Thoracic aorta (tissue), 2 donors: ENCODE data around the gene PHOX2A. TPM values are rescaled to one million over a fixed set of nuclear protein-coding genes. Genes with fewer than 3 reads are reported as not detected.

ENCODE experiments used
- ATAC-seq: fragments of 150-250 bp; one replicate; pipeline ENCODE4 v1.8.0; 2017; ENCODE audit warnings: low read depth; ENCODE audit not compliant: insufficient number of reproducible peaks, low FRiP score
- DNase-seq: peaks from one replicate; pipeline ENCODE4 v3.0.0-alpha.2; 2020; ENCODE audit warnings: low spot score
- H3K27ac ChIP-seq, 2 donors: fragments of 200-600 bp; sonication (generic); 1 replicate in 1 of 2; 2 replicates in 1 of 2; pipeline ENCODE4 v1.5.1; 2016; ENCODE audit warnings: mild to moderate bottlenecking in 2 of 2, moderate library complexity in 2 of 2
- H3K27me3 ChIP-seq: fragments of 200-600 bp; sonication (generic); replicated peaks from 2 replicates; pipeline ENCODE4 v1.6.0; 2016; ENCODE audit warnings: mild to moderate bottlenecking; ENCODE audit not compliant: insufficient read depth
- H3K36me3 ChIP-seq: fragments of 200-600 bp; sonication (generic); one replicate; pipeline ENCODE4 v1.5.1; 2016
- H3K4me1 ChIP-seq, 2 donors: fragments of 200-600 bp; sonication (generic); 1 replicate in 1 of 2; 2 replicates in 1 of 2; pipeline versions ENCODE4 v1.5.1 to v1.6.0; 2016; ENCODE audit warnings: low read depth in 2 of 2, mild to moderate bottlenecking in 1 of 2; ENCODE audit not compliant: control insufficient read depth in 1 of 2
- H3K4me3 ChIP-seq: fragments of 200-600 bp; sonication (generic); 2 replicates; pipeline ENCODE4 v1.5.1; 2016; ENCODE audit warnings: mild to moderate bottlenecking
- H3K9me3 ChIP-seq: fragments of 200-600 bp; sonication (generic); 2 replicates; pipeline ENCODE4 v1.5.1; 2016
- total RNA-seq, 2 donors: library from RNA; depleted of rRNA; stranded (reverse); fragments of >200 nt; gene quantifications; one replicate each; pipeline versions ENCODE4 v1.1.0 to v1.2.3, GENCODE V29; 2016
- TF ChIP-seq, protein P1 (sequence below): fragments of 200-600 bp; sonication (generic); IDR thresholded peaks from one replicate; pipeline ENCODE4 v1.5.1; 2019; ENCODE audit warnings: antibody characterized with exemption

The PHOX2A gene
- total RNA-seq, 2 donors from 2014 or later = not detected

DNA sequence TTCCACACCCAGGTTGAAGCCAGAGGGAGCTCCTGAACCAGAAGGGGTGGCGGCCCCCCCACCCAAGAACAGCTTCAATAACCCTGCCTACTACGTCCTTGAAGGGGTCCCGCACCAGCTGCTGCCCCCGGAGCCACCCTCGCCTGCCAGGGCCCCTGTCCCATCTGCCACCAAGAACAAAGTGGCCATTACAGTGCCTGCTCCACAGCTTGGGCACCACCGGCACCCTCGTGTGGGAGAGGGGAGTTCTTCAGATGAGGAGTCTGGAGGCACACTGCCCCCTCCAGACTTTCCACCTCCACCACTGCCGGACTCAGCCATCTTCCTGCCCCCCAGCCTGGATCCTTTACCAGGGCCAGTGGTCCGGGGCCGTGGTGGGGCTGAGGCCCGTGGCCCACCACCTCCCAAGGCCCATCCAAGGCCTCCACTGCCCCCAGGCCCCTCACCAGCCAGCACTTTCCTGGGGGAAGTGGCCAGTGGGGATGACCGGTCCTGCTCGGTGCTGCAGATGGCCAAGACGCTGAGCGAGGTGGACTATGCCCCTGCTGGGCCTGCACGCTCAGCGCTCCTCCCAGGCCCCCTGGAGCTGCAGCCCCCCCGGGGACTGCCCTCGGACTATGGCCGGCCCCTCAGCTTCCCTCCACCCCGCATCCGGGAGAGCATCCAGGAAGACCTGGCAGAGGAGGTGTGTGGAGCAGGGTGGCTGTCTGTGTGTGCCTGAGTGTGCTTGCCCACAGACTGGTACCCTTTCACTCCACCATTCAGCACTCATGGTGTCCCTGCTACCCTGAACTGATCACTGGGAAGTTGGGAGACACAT lies 6.7 kb downstream of the PHOX2A start:
- H3K4me1 ChIP-seq = peaks cover 13 to 31% of the 10 kb centered on the region in 2 donors
- no peaks in the 10 kb centered on the region for H3K9me3 ChIP-seq
- H3K4me3 ChIP-seq = no peak overlapping the region
- H3K27me3 ChIP-seq = no peaks in the 10 kb centered on the region
- TF ChIP-seq, protein P1, sequence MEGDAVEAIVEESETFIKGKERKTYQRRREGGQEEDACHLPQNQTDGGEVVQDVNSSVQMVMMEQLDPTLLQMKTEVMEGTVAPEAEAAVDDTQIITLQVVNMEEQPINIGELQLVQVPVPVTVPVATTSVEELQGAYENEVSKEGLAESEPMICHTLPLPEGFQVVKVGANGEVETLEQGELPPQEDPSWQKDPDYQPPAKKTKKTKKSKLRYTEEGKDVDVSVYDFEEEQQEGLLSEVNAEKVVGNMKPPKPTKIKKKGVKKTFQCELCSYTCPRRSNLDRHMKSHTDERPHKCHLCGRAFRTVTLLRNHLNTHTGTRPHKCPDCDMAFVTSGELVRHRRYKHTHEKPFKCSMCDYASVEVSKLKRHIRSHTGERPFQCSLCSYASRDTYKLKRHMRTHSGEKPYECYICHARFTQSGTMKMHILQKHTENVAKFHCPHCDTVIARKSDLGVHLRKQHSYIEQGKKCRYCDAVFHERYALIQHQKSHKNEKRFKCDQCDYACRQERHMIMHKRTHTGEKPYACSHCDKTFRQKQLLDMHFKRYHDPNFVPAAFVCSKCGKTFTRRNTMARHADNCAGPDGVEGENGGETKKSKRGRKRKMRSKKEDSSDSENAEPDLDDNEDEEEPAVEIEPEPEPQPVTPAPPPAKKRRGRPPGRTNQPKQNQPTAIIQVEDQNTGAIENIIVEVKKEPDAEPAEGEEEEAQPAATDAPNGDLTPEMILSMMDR = no peak
- ATAC-seq (no peak), DNase-seq (no peak)
- H3K36me3 ChIP-seq = peaks cover 46% of the 10 kb centered on the region
- H3K27ac ChIP-seq = no peak overlapping the region

DNA sequence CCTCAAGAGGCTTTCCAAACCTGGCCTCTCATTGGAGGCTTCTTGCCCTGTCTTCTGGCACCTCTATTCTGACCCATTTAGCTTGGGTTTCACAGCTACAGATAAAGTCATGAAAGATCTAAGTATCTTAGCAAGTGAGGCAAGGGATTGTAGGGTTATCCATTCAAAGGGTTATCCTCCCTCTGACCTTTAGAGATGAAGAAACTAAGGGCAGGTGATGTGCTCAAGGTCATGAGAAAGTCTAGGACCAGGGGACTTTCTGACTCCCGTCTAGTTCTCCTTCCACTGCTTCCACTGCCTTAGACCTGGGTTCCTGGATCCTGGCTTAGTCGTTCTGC lies 7.2 kb downstream of the PHOX2A start:
- TF ChIP-seq, protein P1 = no peak
- no peak for ATAC-seq
- H3K36me3 ChIP-seq = peaks cover 52% of the 10 kb centered on the region
- H3K9me3 ChIP-seq = no peaks in the 10 kb centered on the region
- H3K4me1 ChIP-seq = peaks cover 13 to 31% of the 10 kb centered on the region in 2 donors
- H3K27me3 ChIP-seq = no peaks in the 10 kb centered on the region
- H3K4me3 ChIP-seq = no peak overlapping the region
- no peak overlapping the region for H3K27ac ChIP-seq
- DNase-seq = no peak

DNA sequence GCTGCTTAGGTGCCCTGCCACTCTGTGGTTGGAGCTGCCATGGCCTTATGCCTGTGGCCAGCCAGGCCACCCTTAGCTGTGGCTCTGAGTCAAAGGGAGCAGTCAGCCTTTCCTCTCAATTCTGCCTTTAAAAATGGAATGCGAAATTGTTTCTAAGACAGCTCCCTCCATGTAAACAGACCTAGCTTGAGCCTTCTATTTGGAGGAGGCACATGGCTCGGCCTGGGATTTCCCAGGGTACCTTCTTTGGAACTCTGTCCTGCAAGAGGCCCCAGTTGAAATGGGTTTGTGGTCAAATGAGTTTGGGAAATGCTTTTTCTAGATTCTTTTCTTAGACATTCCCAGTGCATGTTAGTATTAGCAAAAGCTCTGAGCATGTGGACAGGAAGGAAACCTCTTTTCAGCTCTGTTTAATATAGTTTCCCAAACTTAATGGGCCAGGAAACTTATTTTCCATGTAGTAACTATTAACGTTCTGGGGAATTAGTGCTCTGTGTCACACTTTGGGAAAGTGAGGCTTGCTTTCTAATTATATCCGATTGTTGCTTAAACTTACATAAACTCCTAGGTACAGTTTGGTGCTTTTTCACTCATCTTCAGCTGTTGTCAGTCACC lies 7.8 kb downstream of the PHOX2A start:
- ATAC-seq = no peak
- Histone ChIP-seq H3K9me3 (no peaks in the 10 kb centered on the region), H3K36me3 (peaks cover 57% of the 10 kb centered on the region), H3K4me3 (no peak overlapping the region), H3K27ac (no peak overlapping the region), H3K4me1 (peaks cover 13 to 31% of the 10 kb centered on the region in 2 donors), H3K27me3 (no peaks in the 10 kb centered on the region)
- TF ChIP-seq, protein P1 = no peak
- DNase-seq = no peak

DNA sequence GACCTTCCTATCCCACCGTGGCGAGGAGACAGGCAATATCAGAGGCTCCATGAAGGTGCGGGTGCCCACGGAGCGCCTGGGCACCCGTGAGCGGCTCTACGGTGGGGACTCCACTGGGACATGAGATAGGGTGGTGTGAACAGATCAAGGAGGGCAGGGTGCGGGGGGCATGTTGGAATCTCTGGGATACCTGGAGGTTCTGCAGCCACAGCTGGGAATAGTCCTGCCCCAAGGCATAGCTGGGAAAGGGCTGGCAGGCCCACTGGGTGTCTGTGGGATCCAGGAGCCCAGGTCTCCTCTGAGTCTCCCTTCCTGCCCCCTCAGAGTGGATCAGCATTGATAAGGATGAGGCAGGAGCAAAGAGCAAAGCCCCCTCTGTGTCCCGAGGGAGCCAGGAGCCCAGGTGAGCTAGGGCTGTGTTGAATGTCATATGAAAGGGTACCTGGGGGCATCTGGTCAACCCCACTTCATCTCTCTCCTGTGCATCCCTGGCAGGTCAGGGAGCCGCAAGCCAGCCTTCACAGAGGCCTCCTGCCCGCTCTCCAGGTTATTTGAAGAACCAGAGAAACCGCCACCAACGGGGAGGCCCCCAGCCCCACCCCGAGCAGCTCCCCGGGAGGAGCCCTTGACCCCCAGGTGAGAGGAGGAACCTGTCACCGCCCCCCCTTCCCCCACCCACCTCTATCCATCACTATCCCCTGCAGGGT lies 8.5 kb downstream of the PHOX2A start:
- no peak overlapping the region for H3K4me3 ChIP-seq
- H3K4me1 ChIP-seq = peaks cover 11 to 24% of the 10 kb centered on the region in 2 donors
- H3K36me3 ChIP-seq = peaks cover 64% of the 10 kb centered on the region
- ATAC-seq (no peak), DNase-seq (no peak)
- no peaks in the 10 kb centered on the region for H3K27me3 ChIP-seq
- TF ChIP-seq, protein P1 = no peak
- no peaks in the 10 kb centered on the region for H3K9me3 ChIP-seq
- no peak overlapping the region for H3K27ac ChIP-seq

DNA sequence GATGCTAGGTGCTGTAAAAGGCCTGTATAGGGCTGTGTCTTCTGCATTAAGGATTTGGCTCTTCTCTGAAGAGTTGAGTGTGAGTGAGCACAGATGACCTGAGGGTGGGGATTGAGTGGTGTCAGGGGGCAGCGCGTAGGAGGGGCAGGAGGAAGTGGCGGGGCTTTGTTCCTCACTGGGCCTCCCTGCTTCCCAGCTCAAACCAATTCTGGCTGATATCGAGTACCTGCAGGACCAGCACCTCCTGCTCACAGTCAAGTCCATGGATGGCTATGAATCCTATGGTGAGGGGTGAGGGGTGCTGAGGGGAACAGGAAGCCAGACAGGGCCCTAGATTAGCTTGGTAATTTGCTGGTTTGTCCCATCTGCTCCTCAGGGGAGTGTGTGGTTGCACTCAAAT lies 9.1 kb downstream of the PHOX2A start:
- DNase-seq (no peak), ATAC-seq (no peak)
- Histone ChIP-seq H3K9me3 (no peaks in the 10 kb centered on the region), H3K4me1 (peaks cover 5 to 18% of the 10 kb centered on the region in 2 donors), H3K27me3 (no peaks in the 10 kb centered on the region), H3K36me3 (peaks cover 70% of the 10 kb centered on the region), H3K27ac (no peak overlapping the region), H3K4me3 (no peak overlapping the region)
- TF ChIP-seq, protein P1 = no peak
